ENCODE results near the gene UBE2S. TPM values are rescaled to one million over a fixed set of nuclear protein-coding genes. Genes with fewer than 3 reads are reported as not detected.

UBE2S gene
- polyA plus RNA-seq, 1 donor from 2014 or later, result 119 TPM

GRCh38 chr19:55368701-55369563 lies 38.7 kb downstream of the UBE2S start:
- Histone ChIP-seq H4K20me1 (ENCODE audit: insufficient read depth) (no peaks in the 10 kb centered on the region), H3K4me3 (ENCODE audit: low read length) (no peak overlapping the region), H3K9me3 (ENCODE audit: low read length) (no peaks in the 10 kb centered on the region), H2AFZ (ENCODE audit: low read depth, low read length) (no peak overlapping the region), H3K9me2 (ENCODE audit: insufficient read depth, low read length) (no peaks in the 10 kb centered on the region), H3K27me3 (ENCODE audit: insufficient read depth, low read depth, low read length) (peaks cover 35% of the 10 kb centered on the region), H3K9ac (ENCODE audit: low read length) (no peak overlapping the region), H3F3A (ENCODE audit: insufficient read depth, low read length, poor library complexity, severe bottlenecking) (no peaks in the 10 kb centered on the region), H3K4me2 (ENCODE audit: low read length) (no peak overlapping the region), H3K79me2 (replicated peaks; ENCODE audit: insufficient read depth, low read length) (no peaks in the 10 kb centered on the region), H3K27ac (ENCODE audit: low read length) (no peak overlapping the region), H3K36me3 (ENCODE audit: insufficient read depth, low read length) (no peaks in the 10 kb centered on the region)
- TF ChIP-seq EP300 (conservative IDR thresholded peaks at IDR 0.05; ENCODE audit: poor library complexity, severe bottlenecking) (no peak), REST (IDR thresholded peaks at IDR 0.05; ENCODE audit: borderline replicate concordance) (no peak), RAD21 (conservative IDR thresholded peaks at IDR 0.05) (no peak), MXI1 (conservative IDR thresholded peaks at IDR 0.05; ENCODE audit: poor library complexity, severe bottlenecking) (no peak), SMC3 (conservative IDR thresholded peaks at IDR 0.05; ENCODE audit: poor library complexity) (no peak), TAF1 (IDR thresholded peaks at IDR 0.05; ENCODE audit: low read depth) (no peak), CTCF (IDR thresholded peaks at IDR 0.05; ENCODE audit: poor library complexity, severe bottlenecking) (no peak), EZH2 (IDR thresholded peaks at IDR 0.05; ENCODE audit: borderline replicate concordance, insufficient read depth, low read length, poor library complexity, severe bottlenecking) (no peak), POLR2AphosphoS5 (IDR thresholded peaks at IDR 0.05) (no peak)

- H3K79me2 ChIP-seq (replicated peaks; ENCODE audit: insufficient read depth, low read length), result no peaks in the 10 kb centered on the region
- no peak overlapping the region for H3K27ac ChIP-seq (ENCODE audit: low read length)
- no peak overlapping the region for H3K4me3 ChIP-seq (ENCODE audit: low read length)
- no peaks in the 10 kb centered on the region for H3K36me3 ChIP-seq (ENCODE audit: insufficient read depth, low read length)
- no peaks in the 10 kb centered on the region for H4K20me1 ChIP-seq (ENCODE audit: insufficient read depth)
- H2AFZ ChIP-seq (ENCODE audit: low read depth, low read length), result no peak overlapping the region
- H3K27me3 ChIP-seq (ENCODE audit: insufficient read depth, low read depth, low read length), result peaks cover 35% of the 10 kb centered on the region
- no peaks in the 10 kb centered on the region for H3K9me2 ChIP-seq (ENCODE audit: insufficient read depth, low read length)
- H3F3A ChIP-seq (ENCODE audit: insufficient read depth, low read length, poor library complexity, severe bottlenecking), result no peaks in the 10 kb centered on the region
- no peaks in the 10 kb centered on the region for H3K9me3 ChIP-seq (ENCODE audit: low read length)
- H3K9ac ChIP-seq (ENCODE audit: low read length), result no peak overlapping the region
- TF ChIP-seq TAF1 (IDR thresholded peaks at IDR 0.05; ENCODE audit: low read depth) (no peak), EZH2 (IDR thresholded peaks at IDR 0.05; ENCODE audit: borderline replicate concordance, insufficient read depth, low read length, poor library complexity, severe bottlenecking) (no peak), MXI1 (conservative IDR thresholded peaks at IDR 0.05; ENCODE audit: poor library complexity, severe bottlenecking) (no peak), EP300 (conservative IDR thresholded peaks at IDR 0.05; ENCODE audit: poor library complexity, severe bottlenecking) (no peak), SMC3 (conservative IDR thresholded peaks at IDR 0.05; ENCODE audit: poor library complexity) (no peak), REST (IDR thresholded peaks at IDR 0.05; ENCODE audit: borderline replicate concordance) (no peak), RAD21 (conservative IDR thresholded peaks at IDR 0.05) (no peak)
- H3K4me2 ChIP-seq (ENCODE audit: low read length), result no peak overlapping the region
Measured at GRCh38 chr19:55368106-55368505, 39.5 kb downstream of the UBE2S start.
